OCI-LY1 (cell line): ENCODE measurements around the gene C22orf31.

Source experiments
- H2AFZ ChIP-seq: fragments of 200-600 bp; sonication (generic), shearing (Covaris generic); 2 replicates; pipeline ENCODE4 v1.6.0; 2014; ENCODE audit warnings: antibody characterized with exemption, mild to moderate bottlenecking, low read length
- H3F3A ChIP-seq: fragments of 200-600 bp; sonication (generic), shearing (Covaris generic); 2 replicates; pipeline ENCODE4 v1.6.0; 2014; ENCODE audit warnings: mild to moderate bottlenecking, antibody characterized with exemption, low read length, moderate library complexity; ENCODE audit not compliant: insufficient read depth
- H3K27ac ChIP-seq: fragments of 200-600 bp; sonication (generic); 2 replicates; pipeline ENCODE4 v1.5.1; 2014; ENCODE audit warnings: low read length, mixed run types, mild to moderate bottlenecking, low read depth; ENCODE audit not compliant: poor library complexity, severe bottlenecking
- H3K27me3 ChIP-seq: fragments of 200-600 bp; sonication (generic); 2 replicates; pipeline ENCODE4 v1.6.0; 2014; ENCODE audit warnings: antibody characterized with exemption, mild to moderate bottlenecking, low read length, moderate library complexity; ENCODE audit not compliant: insufficient read depth
- H3K36me3 ChIP-seq: fragments of 200-600 bp; sonication (generic); 2 replicates; pipeline ENCODE4 v1.6.1; 2014; ENCODE audit warnings: mild to moderate bottlenecking, antibody characterized with exemption, low read length, moderate library complexity, mixed read lengths; ENCODE audit not compliant: insufficient read depth
- H3K4me1 ChIP-seq: fragments of 200-600 bp; sonication (generic); 2 replicates; pipeline ENCODE4 v1.5.1; 2014; ENCODE audit warnings: mild to moderate bottlenecking, low read length, moderate library complexity; ENCODE audit not compliant: insufficient read depth, severe bottlenecking
- H3K4me2 ChIP-seq: fragments of 200-600 bp; sonication (generic), shearing (Covaris generic); 2 replicates; pipeline ENCODE4 v1.6.1; 2014; ENCODE audit warnings: low read length
- H3K4me3 ChIP-seq: fragments of 200-600 bp; sonication (generic); 2 replicates; pipeline ENCODE4 v1.5.1; 2014; ENCODE audit warnings: low read length, low read depth, mild to moderate bottlenecking, mixed read lengths; ENCODE audit not compliant: poor library complexity, severe bottlenecking
- H3K79me2 ChIP-seq: fragments of 200-600 bp; shearing (Covaris generic); 2 replicates; pipeline ENCODE4 v1.6.1; 2016; ENCODE audit warnings: mixed run types, low read length, mixed read lengths; ENCODE audit not compliant: insufficient read depth
- H3K9ac ChIP-seq: fragments of 200-600 bp; sonication (generic), shearing (Covaris generic); 2 replicates; pipeline ENCODE4 v1.6.1; 2014; ENCODE audit warnings: mild to moderate bottlenecking, low read length, mixed read lengths
- H3K9me2 ChIP-seq: fragments of 200-600 bp; sonication (generic), shearing (Covaris generic); 2 replicates; pipeline ENCODE4 v1.6.1; 2014; ENCODE audit warnings: low read depth, mild to moderate bottlenecking, low read length, mixed read lengths
- H3K9me3 ChIP-seq: fragments of 200-600 bp; shearing (Covaris generic); 2 replicates; pipeline ENCODE4 v1.6.1; 2014; ENCODE audit warnings: low read length, mixed read lengths
- H4K20me1 ChIP-seq: fragments of 200-600 bp; sonication (generic), shearing (Covaris generic); 2 replicates; pipeline ENCODE4 v1.6.0; 2016; ENCODE audit warnings: mild to moderate bottlenecking, low read length; ENCODE audit not compliant: insufficient read depth
- EZH2 ChIP-seq: fragments of 200-600 bp; sonication (generic), shearing (Covaris generic); IDR thresholded peaks from 2 replicates; pipeline ENCODE4 v1.8.0; 2017; ENCODE audit warnings: borderline replicate concordance, mixed run types, mild to moderate bottlenecking, antibody characterized with exemption, low read length, moderate library complexity, mixed read lengths
- TF ChIP-seq, protein P1 (sequence below): fragments of 200-600 bp; sonication (generic), shearing (Covaris generic); IDR thresholded peaks from 2 replicates; pipeline ENCODE4 v1.5.1; 2017; ENCODE audit warnings: mild to moderate bottlenecking, antibody characterized with exemption, low read length, moderate library complexity, mixed read lengths

The C22orf31 gene

DNA sequence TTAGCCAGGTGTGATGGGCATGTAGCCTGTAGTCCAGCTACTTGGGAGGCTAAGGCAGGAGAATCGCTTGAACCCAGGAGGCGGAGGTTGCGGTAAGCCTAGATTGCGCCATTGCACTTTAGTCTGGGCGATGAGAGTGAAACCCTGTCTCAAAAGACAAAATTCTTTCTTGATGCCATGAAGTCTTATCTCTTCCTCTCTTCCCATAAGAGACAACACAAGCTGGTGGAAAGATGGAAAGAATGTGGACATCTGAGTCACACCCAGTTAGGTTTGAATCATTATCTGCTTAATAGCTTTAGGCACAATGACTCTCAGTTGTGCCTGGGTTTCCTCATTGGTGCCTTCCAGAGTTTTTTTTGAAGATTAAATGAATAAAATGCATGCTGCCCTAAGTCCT, 46.5 kb upstream of the C22orf31 start:
- Histone ChIP-seq H3K4me1 (no peaks in the 10 kb centered on the region), H3F3A (no peaks in the 10 kb centered on the region), H3K9me3 (no peaks in the 10 kb centered on the region), H3K4me3 (no peak overlapping the region), H3K36me3 (no peaks in the 10 kb centered on the region), H3K27me3 (no peaks in the 10 kb centered on the region; the same call in 1 of the 2 replicates), H3K79me2 (no peaks in the 10 kb centered on the region), H4K20me1 (no peaks in the 10 kb centered on the region), H3K27ac (no peak overlapping the region), H3K4me2 (no peak overlapping the region), H2AFZ (no peak overlapping the region), H3K9ac (no peak overlapping the region), H3K9me2 (no peaks in the 10 kb centered on the region)
- TF ChIP-seq EZH2: no peak
- TF ChIP-seq, protein P1, sequence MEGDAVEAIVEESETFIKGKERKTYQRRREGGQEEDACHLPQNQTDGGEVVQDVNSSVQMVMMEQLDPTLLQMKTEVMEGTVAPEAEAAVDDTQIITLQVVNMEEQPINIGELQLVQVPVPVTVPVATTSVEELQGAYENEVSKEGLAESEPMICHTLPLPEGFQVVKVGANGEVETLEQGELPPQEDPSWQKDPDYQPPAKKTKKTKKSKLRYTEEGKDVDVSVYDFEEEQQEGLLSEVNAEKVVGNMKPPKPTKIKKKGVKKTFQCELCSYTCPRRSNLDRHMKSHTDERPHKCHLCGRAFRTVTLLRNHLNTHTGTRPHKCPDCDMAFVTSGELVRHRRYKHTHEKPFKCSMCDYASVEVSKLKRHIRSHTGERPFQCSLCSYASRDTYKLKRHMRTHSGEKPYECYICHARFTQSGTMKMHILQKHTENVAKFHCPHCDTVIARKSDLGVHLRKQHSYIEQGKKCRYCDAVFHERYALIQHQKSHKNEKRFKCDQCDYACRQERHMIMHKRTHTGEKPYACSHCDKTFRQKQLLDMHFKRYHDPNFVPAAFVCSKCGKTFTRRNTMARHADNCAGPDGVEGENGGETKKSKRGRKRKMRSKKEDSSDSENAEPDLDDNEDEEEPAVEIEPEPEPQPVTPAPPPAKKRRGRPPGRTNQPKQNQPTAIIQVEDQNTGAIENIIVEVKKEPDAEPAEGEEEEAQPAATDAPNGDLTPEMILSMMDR: no peak

- Histone ChIP-seq H3K9ac (no peak overlapping the region), H3K4me2 (no peak overlapping the region), H3K9me3 (no peaks in the 10 kb centered on the region), H4K20me1 (no peaks in the 10 kb centered on the region), H3K36me3 (no peaks in the 10 kb centered on the region), H3F3A (no peaks in the 10 kb centered on the region), H2AFZ (no peak overlapping the region), H3K4me1 (no peaks in the 10 kb centered on the region), H3K27me3 (no peaks in the 10 kb centered on the region; the same call in 1 of the 2 replicates), H3K27ac (no peak overlapping the region), H3K4me3 (no peak overlapping the region), H3K9me2 (no peaks in the 10 kb centered on the region), H3K79me2 (no peaks in the 10 kb centered on the region)
- TF ChIP-seq EZH2: no peak
- TF ChIP-seq, protein P1: no peak
Observed at GRCh38 chr22:29106839-29107238, 45.2 kb upstream of the C22orf31 start.

GRCh38 chr22:29105468-29105867, 43.8 kb upstream of the C22orf31 start:
- Histone ChIP-seq H3K36me3 (no peaks in the 10 kb centered on the region), H3K9me2 (no peaks in the 10 kb centered on the region), H3F3A (no peaks in the 10 kb centered on the region), H3K4me1 (no peaks in the 10 kb centered on the region), H3K27ac (no peak overlapping the region), H2AFZ (no peak overlapping the region), H3K9ac (no peak overlapping the region), H3K27me3 (no peaks in the 10 kb centered on the region), H3K9me3 (no peaks in the 10 kb centered on the region), H3K4me3 (no peak overlapping the region), H4K20me1 (no peaks in the 10 kb centered on the region), H3K79me2 (no peaks in the 10 kb centered on the region), H3K4me2 (no peak overlapping the region)
- TF ChIP-seq, protein P1: no peak
- TF ChIP-seq EZH2: no peak
